Right lobe of liver (tissue), 6 donors: ENCODE measurements around the gene PDK1. TPM values are rescaled to one million over a fixed set of nuclear protein-coding genes. Genes with fewer than 3 reads are reported as not detected.
"Not testable (repeated sequence)": the region's sequence is repeated elsewhere in the genome, so short reads cannot be mapped to it uniquely, and the experiment has no call there.

Experiments used
- ATAC-seq, 4 donors: fragments of 200-7000 bp; cut with Tn5 transposase; one replicate each; pipeline ENCODE4 v1.9.1; 2020; ENCODE audit warnings: mild to moderate bottlenecking in 4 of 4, moderate library complexity in 4 of 4
- DNase-seq, 3 donors: peaks; one replicate each; pipeline ENCODE4 v3.0.0-alpha.2; 2020
- H3K27ac ChIP-seq, 3 donors: fragments of 200-600 bp; one replicate each; pipeline ENCODE4 v1.8.0; 2022
- H3K27me3 ChIP-seq, 2 donors: fragments of 200-600 bp; one replicate each; pipeline ENCODE4 v1.8.0; 2022
- H3K36me3 ChIP-seq, 4 donors: fragments of 200-600 bp; sonication (generic) in 1 of 4; one replicate each; pipeline versions ENCODE4 v1.5.1 to v1.8.0; 2017 to 2022; ENCODE audit warnings: control low read depth in 1 of 4
- H3K4me1 ChIP-seq, 4 donors: fragments of 200-600 bp; sonication (generic) in 1 of 4; one replicate each; pipeline versions ENCODE4 v1.5.1 to v1.8.0; 2017 to 2022; ENCODE audit warnings: control low read depth in 1 of 4
- H3K4me3 ChIP-seq, 3 donors: fragments of 200-600 bp; one replicate each; pipeline ENCODE4 v1.8.0; 2022
- H3K9me3 ChIP-seq, 4 donors: fragments of 200-600 bp; sonication (generic) in 1 of 4; one replicate each; pipeline versions ENCODE4 v1.5.1 to v1.8.0; 2017 to 2022; ENCODE audit warnings: control low read depth in 1 of 4
- POLR2A ChIP-seq: fragments of 450-650 bp; IDR thresholded peaks from one replicate; pipeline ENCODE4 v1.6.1; 2017; ENCODE audit warnings: antibody characterized with exemption, mild to moderate bottlenecking
- WGBS: methylation state at CpG from one replicate; pipeline ENCODE4 v1.1.6; 2018; ENCODE audit warnings: low coverage, low lambda C conversion rate; ENCODE audit not compliant: insufficient coverage; ENCODE audit errors: missing lambda C conversion rate; 5-methylcytosine and 5-hydroxymethylcytosine counted together
- intact Hi-C, 2 donors: fragments of 100-400 bp; cut with DNase I; formaldehyde crosslinking; loops; one replicate each; pipeline versions ENCODE4 v1.11.2 to v1.14.1; 2022
- total RNA-seq, 6 experiments: library from RNA; depleted of rRNA in 2 of 6; stranded (reverse); fragments of >200 nt in 2 of 6; fragmentation: NEBNext Ultra II Directional in 3 of 6; extraction: Animal tissue kit (Norgen Biotek cat#: 25700) in 3 of 6; gene quantifications; one replicate each; pipeline versions ENCODE4 v1.1.0 to v1.2.4, GENCODE V29; 2016 to 2023
- TF ChIP-seq, protein P1 (sequence below), 4 donors: fragments of 200-600 bp in 3 of 4; fragments of 450-650 bp in 1 of 4; IDR thresholded peaks; one replicate each; pipeline versions ENCODE4 v1.5.1 to v1.8.0; 2016 to 2022; ENCODE audit warnings: antibody characterized with exemption in 4 of 4, mild to moderate bottlenecking in 2 of 4
- donor health status: DM: no; HTN: yes; CAD: no.
- donor health status: DM: no; HTN: no; CAD: no.
- donor health status: DM: no; HTN: no; CAD: no.
- donor health status: DM: no; HTN: yes; CAD: no.
- donor health status: DM: no; HTN: yes; CAD: no.

The PDK1 gene
- total RNA-seq, 6 experiments from 2014 or later, result 5.0 to 34.1 (median 9.6) TPM

DNA sequence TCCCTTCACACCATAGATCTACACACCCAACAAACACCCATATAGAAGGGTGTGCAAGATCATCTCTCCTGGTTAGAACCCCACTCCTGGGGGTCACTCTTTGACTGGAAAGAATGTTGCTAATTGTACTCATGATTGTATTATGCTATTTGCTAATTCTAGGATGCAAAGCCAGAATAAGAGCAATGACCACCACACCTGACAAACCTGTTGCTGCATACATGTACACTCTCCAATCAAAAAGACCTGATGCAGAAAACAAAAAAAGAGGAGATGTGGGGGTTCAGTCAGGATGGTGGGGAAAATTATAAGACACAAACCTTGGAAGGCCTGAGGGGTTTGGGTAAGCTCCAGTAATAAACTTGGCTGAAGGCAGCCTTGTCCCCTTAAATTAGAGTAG is 36.9 kb upstream of the PDK1 start:
- Histone ChIP-seq H3K27me3 (no peaks in the 10 kb centered on the region), H3K36me3 (no peaks in the 10 kb centered on the region), H3K9me3 (no peaks in the 10 kb centered on the region), H3K4me3 (no peak overlapping the region), H3K27ac (no peak overlapping the region), H3K4me1 (no peaks in the 10 kb centered on the region)
- TF ChIP-seq POLR2A, result no peak
- TF ChIP-seq, protein P1, sequence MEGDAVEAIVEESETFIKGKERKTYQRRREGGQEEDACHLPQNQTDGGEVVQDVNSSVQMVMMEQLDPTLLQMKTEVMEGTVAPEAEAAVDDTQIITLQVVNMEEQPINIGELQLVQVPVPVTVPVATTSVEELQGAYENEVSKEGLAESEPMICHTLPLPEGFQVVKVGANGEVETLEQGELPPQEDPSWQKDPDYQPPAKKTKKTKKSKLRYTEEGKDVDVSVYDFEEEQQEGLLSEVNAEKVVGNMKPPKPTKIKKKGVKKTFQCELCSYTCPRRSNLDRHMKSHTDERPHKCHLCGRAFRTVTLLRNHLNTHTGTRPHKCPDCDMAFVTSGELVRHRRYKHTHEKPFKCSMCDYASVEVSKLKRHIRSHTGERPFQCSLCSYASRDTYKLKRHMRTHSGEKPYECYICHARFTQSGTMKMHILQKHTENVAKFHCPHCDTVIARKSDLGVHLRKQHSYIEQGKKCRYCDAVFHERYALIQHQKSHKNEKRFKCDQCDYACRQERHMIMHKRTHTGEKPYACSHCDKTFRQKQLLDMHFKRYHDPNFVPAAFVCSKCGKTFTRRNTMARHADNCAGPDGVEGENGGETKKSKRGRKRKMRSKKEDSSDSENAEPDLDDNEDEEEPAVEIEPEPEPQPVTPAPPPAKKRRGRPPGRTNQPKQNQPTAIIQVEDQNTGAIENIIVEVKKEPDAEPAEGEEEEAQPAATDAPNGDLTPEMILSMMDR (IDR thresholded peaks at IDR 0.05), result no peak
- ATAC-seq (no peak), DNase-seq (no peak)
- intact Hi-C loops, result no loop called here

DNA sequence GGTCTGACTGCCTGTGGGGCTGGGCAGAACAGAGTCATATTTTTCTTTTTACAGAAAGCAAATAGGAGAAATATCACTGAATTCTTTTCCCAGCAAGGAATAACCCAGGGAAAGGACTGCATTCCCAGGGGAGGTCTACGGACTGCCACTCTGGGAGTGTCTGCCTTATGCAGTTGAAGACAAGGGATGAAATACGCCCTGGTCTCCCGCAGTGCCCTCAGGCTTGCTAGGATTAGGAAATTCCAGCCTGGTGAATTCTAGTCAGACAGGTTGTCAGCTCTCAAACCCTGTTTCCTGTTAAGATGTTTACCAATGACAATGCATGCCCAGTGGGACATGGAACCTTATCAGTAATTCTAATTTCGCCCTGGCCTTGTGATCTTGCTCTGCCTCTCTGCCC is 30.3 kb upstream of the PDK1 start:
- H3K9me3 ChIP-seq, result no peaks in the 10 kb centered on the region
- no peak overlapping the region for H3K4me3 ChIP-seq
- no peaks in the 10 kb centered on the region for H3K36me3 ChIP-seq
- intact Hi-C loops, result no loop called here
- TF ChIP-seq POLR2A, result no peak
- TF ChIP-seq, protein P1 (IDR thresholded peaks at IDR 0.05), result no peak
- WGBS, result no CpG with 5 or more reads among the region's 4 CpGs
- no peaks in the 10 kb centered on the region for H3K4me1 ChIP-seq
- ATAC-seq (no peak), DNase-seq (no peak)
- no peaks in the 10 kb centered on the region for H3K27me3 ChIP-seq
- H3K27ac ChIP-seq, result no peak overlapping the region

DNA sequence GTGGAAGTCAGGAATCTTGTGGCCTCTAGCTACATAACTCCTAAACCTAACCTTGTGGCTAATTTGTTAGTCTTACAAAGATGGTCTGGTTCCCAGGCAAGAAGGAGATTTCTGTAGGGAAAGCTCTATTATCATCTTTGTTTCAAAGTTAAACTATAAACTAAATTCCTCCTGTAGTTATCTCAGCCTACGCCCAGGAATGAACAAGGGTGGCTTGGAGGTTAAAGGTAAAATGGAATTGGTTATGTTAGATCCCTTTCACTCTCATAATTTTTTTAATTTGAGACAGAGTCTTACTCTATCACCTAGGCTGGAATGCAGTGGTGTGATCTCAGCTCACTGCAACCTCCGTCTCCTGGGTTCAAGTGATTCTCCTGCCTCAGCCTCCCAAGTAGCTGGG is 24.6 kb upstream of the PDK1 start:
- 96% methylated on average over 2 of the region's 2 CpGs for WGBS
- H3K9me3 ChIP-seq, result no peaks in the 10 kb centered on the region
- H3K27ac ChIP-seq, result no peak overlapping the region
- no peaks in the 10 kb centered on the region for H3K36me3 ChIP-seq
- H3K4me3 ChIP-seq, result no peak overlapping the region
- H3K4me1 ChIP-seq, result no peaks in the 10 kb centered on the region
- no peaks in the 10 kb centered on the region for H3K27me3 ChIP-seq
- no peak for DNase-seq
- TF ChIP-seq, protein P1 (IDR thresholded peaks at IDR 0.05), result no peak
- TF ChIP-seq POLR2A, result no peak
- intact Hi-C loops, result no loop called here
- ATAC-seq, result no peak

DNA sequence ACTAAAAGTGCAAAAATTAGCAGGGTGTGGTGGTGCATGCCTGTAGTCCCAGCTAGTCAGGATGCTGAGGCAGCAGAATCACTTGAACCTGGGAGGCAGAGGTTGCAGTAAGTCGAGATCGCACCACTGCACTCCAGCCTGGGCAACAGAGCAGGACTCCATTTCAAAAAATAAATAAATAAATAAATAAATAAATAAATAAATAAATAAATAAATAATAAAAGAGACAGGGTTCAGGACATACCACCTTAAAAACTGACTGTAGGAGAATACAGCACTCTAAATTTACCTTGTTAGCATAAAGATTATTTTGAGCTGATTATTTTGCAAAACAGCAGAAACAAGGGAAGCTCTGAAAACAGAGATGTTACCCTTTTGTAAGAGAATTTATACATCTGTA is 23.4 kb upstream of the PDK1 start:
- intact Hi-C loops, H3K27ac ChIP-seq, H3K4me1 ChIP-seq, H3K36me3 ChIP-seq, DNase-seq, H3K9me3 ChIP-seq, ATAC-seq, H3K4me3 ChIP-seq, H3K27me3 ChIP-seq: not testable (repeated sequence)
- 100% methylated on average over 2 of the region's 2 CpGs for WGBS

DNA sequence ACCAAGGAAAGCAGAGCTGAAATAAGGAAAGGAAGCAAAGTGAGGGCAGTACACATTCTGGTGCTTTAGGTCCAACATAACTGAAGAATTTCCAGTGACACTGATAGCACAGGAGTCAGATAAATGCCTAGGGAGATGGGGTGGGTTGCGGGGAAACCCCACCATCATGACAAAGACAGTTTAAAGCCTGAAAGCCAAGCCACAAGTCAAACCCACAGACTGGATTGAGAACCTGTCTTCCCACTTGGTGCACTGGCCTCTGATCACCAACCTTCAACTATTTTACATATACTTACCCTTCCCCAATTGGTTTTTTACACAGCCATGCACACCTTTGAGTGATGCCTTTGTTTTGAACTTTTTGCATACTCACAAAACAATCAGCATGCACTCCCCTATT is 22.2 kb upstream of the PDK1 start:
- TF ChIP-seq, protein P1 (IDR thresholded peaks at IDR 0.05), result no peak
- no peak for TF ChIP-seq POLR2A
- intact Hi-C loops, result no loop called here
- Histone ChIP-seq H3K36me3 (no peaks in the 10 kb centered on the region), H3K27me3 (no peaks in the 10 kb centered on the region), H3K27ac (no peak overlapping the region), H3K4me3 (no peak overlapping the region), H3K4me1 (no peaks in the 10 kb centered on the region), H3K9me3 (no peaks in the 10 kb centered on the region)
- DNase-seq (no peak), ATAC-seq (no peak)
- no CpG with 5 or more reads among the region's 1 CpG for WGBS
